Stimulated activated CD4-positive, alpha-beta T cell treated with anti-CD3 and anti-CD28 coated beads, Interleukin-1b, Interleukin-23, amount 100 ng/mL, for 48 hours (primary cell): ENCODE data around the gene STK32C.
A peak's percentile ranks its signal among the peaks of the same experiment; 100 is the strongest.
"Not testable (repeated sequence)": the region's sequence is repeated elsewhere in the genome, so short reads cannot be mapped to it uniquely, and the experiment has no call there.

ENCODE experiments used
- DNase-seq: peaks from one replicate; pipeline ENCODE4 v3.0.0-alpha.2; 2020

Gene STK32C

GRCh38 chr10:132336919-132337407 is 29.2 kb upstream of the STK32C start:
- no peak for DNase-seq

- no peak for DNase-seq
Measured at GRCh38 chr10:132336064-132336746, 28.5 kb upstream of the STK32C start.

- no peak for DNase-seq
Measured at GRCh38 chr10:132335189-132336063, 27.7 kb upstream of the STK32C start.

- DNase-seq = no peak
Measured at GRCh38 chr10:132334631-132335188, 27.0 kb upstream of the STK32C start.

GRCh38 chr10:132333386-132333785 is 25.6 kb upstream of the STK32C start:
- no peak for DNase-seq

- DNase-seq = no peak
Measured at GRCh38 chr10:132332433-132332754, 24.6 kb upstream of the STK32C start.

- DNase-seq = peak; percentile 98
Measured at GRCh38 chr10:132331601-132332432, 24.1 kb upstream of the STK32C start, which contains the start of gene LRRC27. Gene LRRC27, plus strand, starts transcription at chr10:132332193. Its CDS starts 1,332 bp downstream, at chr10:132333525.

- no peak for DNase-seq
Measured at GRCh38 chr10:132330486-132330833, 22.7 kb upstream of the STK32C start.

- DNase-seq = peak; percentile 46
Measured at GRCh38 chr10:132329565-132330485, 22.1 kb upstream of the STK32C start.

- no peak for DNase-seq
Measured at GRCh38 chr10:132328738-132329137, 21.0 kb upstream of the STK32C start.

- no peak for DNase-seq
Measured at GRCh38 chr10:132328106-132328505, 20.4 kb upstream of the STK32C start.

- DNase-seq = peak; percentile 66
Measured at GRCh38 chr10:132326925-132327324, 19.2 kb upstream of the STK32C start.

GRCh38 chr10:132326344-132326889 is 18.7 kb upstream of the STK32C start:
- DNase-seq = no peak

- DNase-seq = no peak
Measured at GRCh38 chr10:132324186-132324585, 16.4 kb upstream of the STK32C start.

- DNase-seq = no peak
Measured at GRCh38 chr10:132322586-132323048, 14.9 kb upstream of the STK32C start.

- DNase-seq = no peak
Measured at GRCh38 chr10:132321726-132322125, 14.0 kb upstream of the STK32C start.

GRCh38 chr10:132320654-132321469 is 13.1 kb upstream of the STK32C start:
- DNase-seq = no peak

GRCh38 chr10:132319853-132320653 is 12.3 kb upstream of the STK32C start:
- DNase-seq = peak; percentile 53

- DNase-seq = not testable (repeated sequence)
Measured at GRCh38 chr10:132317477-132317876, 9.7 kb upstream of the STK32C start.
